ENCODE measurements around the gene RBM24. TPM values are rescaled to one million over a fixed set of nuclear protein-coding genes. Genes with fewer than 3 reads are reported as not detected.

RBM24 gene
- total and polyA plus RNA-seq, 9 of the 15 experiments (the other 6 are each of a cell fraction or from before 2014, with no cell fraction given): not detected

DNA sequence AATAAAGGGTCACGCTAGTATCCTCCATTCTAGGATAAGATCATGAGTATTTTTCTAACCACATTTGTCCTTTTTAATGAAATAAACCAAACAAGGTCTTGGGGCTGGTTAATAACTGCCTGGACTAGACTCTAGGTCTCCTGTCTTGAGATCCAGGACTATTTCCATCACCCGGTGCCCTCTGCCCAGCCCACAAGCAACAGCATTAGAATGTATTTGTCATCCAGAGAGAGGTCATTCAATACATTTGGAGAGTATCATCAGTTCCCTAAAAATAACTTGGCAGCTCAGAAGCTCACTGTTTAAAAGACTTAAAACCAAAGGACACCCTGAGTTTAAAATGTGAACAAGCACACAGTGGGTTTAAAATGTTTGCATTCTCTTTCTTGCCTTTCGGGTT is 4.4 kb upstream of the RBM24 start:
- Histone ChIP-seq H2AFZ (ENCODE audit: low read depth, low read length) (no peak overlapping the region), H3K27ac (ENCODE audit: extremely low read depth, low read depth, low read length) (no peak overlapping the region)
- TF ChIP-seq MYNN (IDR thresholded peaks at IDR 0.05): no peak
- TF ChIP-seq MYNN (CRISPR knock-in tag; IDR thresholded peaks at IDR 0.05): no peak
- TF ChIP-seq, protein P1, sequence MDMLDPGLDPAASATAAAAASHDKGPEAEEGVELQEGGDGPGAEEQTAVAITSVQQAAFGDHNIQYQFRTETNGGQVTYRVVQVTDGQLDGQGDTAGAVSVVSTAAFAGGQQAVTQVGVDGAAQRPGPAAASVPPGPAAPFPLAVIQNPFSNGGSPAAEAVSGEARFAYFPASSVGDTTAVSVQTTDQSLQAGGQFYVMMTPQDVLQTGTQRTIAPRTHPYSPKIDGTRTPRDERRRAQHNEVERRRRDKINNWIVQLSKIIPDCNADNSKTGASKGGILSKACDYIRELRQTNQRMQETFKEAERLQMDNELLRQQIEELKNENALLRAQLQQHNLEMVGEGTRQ (CRISPR knock-in tag; IDR thresholded peaks at IDR 0.05): no peak
- no peak for TF ChIP-seq TFAM (CRISPR knock-in tag; conservative IDR thresholded peaks at IDR 0.05)
- TF ChIP-seq, protein P2, sequence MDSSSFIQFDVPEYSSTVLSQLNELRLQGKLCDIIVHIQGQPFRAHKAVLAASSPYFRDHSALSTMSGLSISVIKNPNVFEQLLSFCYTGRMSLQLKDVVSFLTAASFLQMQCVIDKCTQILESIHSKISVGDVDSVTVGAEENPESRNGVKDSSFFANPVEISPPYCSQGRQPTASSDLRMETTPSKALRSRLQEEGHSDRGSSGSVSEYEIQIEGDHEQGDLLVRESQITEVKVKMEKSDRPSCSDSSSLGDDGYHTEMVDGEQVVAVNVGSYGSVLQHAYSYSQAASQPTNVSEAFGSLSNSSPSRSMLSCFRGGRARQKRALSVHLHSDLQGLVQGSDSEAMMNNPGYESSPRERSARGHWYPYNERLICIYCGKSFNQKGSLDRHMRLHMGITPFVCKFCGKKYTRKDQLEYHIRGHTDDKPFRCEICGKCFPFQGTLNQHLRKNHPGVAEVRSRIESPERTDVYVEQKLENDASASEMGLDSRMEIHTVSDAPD (CRISPR knock-in tag; IDR thresholded peaks at IDR 0.05): no peak
- no peak for TF ChIP-seq SRSF1 (IDR thresholded peaks at IDR 0.05; ENCODE audit: low read depth, low read length)
- TF ChIP-seq MAX (CRISPR knock-in tag; IDR thresholded peaks at IDR 0.05): no peak
- TF ChIP-seq ZNF175 (CRISPR knock-in tag; IDR thresholded peaks at IDR 0.05; ENCODE audit: low read depth): no peak
- no peak for TF ChIP-seq MTA3 (IDR thresholded peaks at IDR 0.05; ENCODE audit: borderline replicate concordance)
- TF ChIP-seq XRCC4 (IDR thresholded peaks at IDR 0.05; ENCODE audit: extremely low read depth, insufficient read depth, insufficient read length): no peak
- no peak for TF ChIP-seq BMI1 (IDR thresholded peaks at IDR 0.05; ENCODE audit: low read length)
- TF ChIP-seq RBM22 (IDR thresholded peaks at IDR 0.05; ENCODE audit: low read depth, low read length, poor library complexity, severe bottlenecking): no peak
- no peak for TF ChIP-seq ZNF384 (IDR thresholded peaks at IDR 0.05; ENCODE audit: low read depth, low read length)

More for the DNA sequence above, 4.4 kb upstream of the RBM24 start:
- Histone ChIP-seq H3K4me3 (no peak overlapping the region), H3K4me2 (ENCODE audit: insufficient read depth, low read length) (no peak overlapping the region), H3K9ac (ENCODE audit: insufficient read depth in 1 of 2, low read depth in 2 of 2, low read length in 2 of 2) (no peak overlapping the region), H3K9me3 (replicated peaks; ENCODE audit: control insufficient read depth, insufficient read depth, low read depth, low read length) (no peaks in the 10 kb centered on the region), H3K9me1 (ENCODE audit: control insufficient read depth, insufficient read depth, low read length) (no peaks in the 10 kb centered on the region), H4K20me1 (replicated peaks; ENCODE audit: control insufficient read depth, insufficient read depth, low read length) (no peaks in the 10 kb centered on the region), H3K4me1 (replicated peaks in 1 of 2; ENCODE audit: control insufficient read depth in 2 of 2, insufficient read depth in 2 of 2, low read length in 2 of 2) (peaks cover 0 to 12% of the 10 kb centered on the region in 2 experiments; a peak in 1 of 5 replicates), H3K36me3 (ENCODE audit: control insufficient read depth, insufficient read depth, low read length) (no peaks in the 10 kb centered on the region), H3K79me2 (ENCODE audit: control insufficient read depth, insufficient read depth, low read length) (no peaks in the 10 kb centered on the region), H3K27me3 (ENCODE audit: control insufficient read depth in 2 of 2, insufficient read depth in 2 of 2, low read length in 2 of 2) (peaks cover 5 to 18% of the 10 kb centered on the region in 2 experiments)
- DNase-seq (ENCODE audit: extremely low read depth in 1 of 4, low spot score in 3 of 4) (no peak), ATAC-seq (no peak), FAIRE-seq (no peak)
- intact Hi-C loops (cut with micrococcal nuclease) (loop anchor here (10.0 kb wide), 1 partner anchor 308 kb away; no protein-coding TSS in a partner anchor), in situ Hi-C loops (cut with MboI) (no loop called here)
- ChIA-PET CTCF (ENCODE audit: low intra/inter-chr PET ratio) (no interaction called here), POLR2A (interaction anchor here (0.5 to 1.0 kb wide), 3 partner anchors 22 to 880 kb away, joined by 3 to 4 read pairs (median 3); no protein-coding TSS in a partner anchor)
- WGBS (ENCODE audit: insufficient coverage, low coverage, missing lambda C conversion rate): 0% methylated on average over 3 of the region's 3 CpGs
- no TSS peak for BruUV-seq (replicated peaks)
